WTC11 (cell line): ENCODE data around the gene PSENEN. TPM values are rescaled to one million over a fixed set of nuclear protein-coding genes. Genes with fewer than 3 reads are reported as not detected.
A peak's percentile ranks its signal among the peaks of the same experiment; 100 is the strongest.

ENCODE experiments used
- ATAC-seq: fragments of 200-7000 bp; cut with Tn5 transposase; 2 replicates; pipeline ENCODE4 v1.10.0; 2021; ENCODE audit warnings: mild to moderate bottlenecking, moderate library complexity
- CTCF ChIA-PET: fragments of 300-600 bp; sonication (Branson Sonifier 250); formaldehyde crosslinking; loops from one replicate; lab custom pipeline; 2021; ENCODE audit warnings: antibody characterized with exemption; lab: Charles Lee
- POLR2A ChIA-PET: fragments of 350-600 bp; sonication (Branson Sonifier 250); formaldehyde crosslinking; loops from one replicate; lab custom pipeline; 2021; ENCODE audit warnings: antibody characterized with exemption; lab: Charles Lee
- DNase-seq: peaks from one replicate; pipeline ENCODE4 v3.0.0; 2021; ENCODE audit warnings: low spot score
- H3K27ac Mint-ChIP-seq: 2 replicates; pipeline ENCODE4 v1.8.0; 2021; ENCODE audit warnings: mixed read lengths
- H3K27me3 Mint-ChIP-seq: 2 replicates; pipeline ENCODE4 v1.8.0; 2021; ENCODE audit warnings: low read depth, mild to moderate bottlenecking, moderate library complexity, mixed read lengths
- H3K36me3 Mint-ChIP-seq: 2 replicates; pipeline ENCODE4 v1.8.0; 2021; ENCODE audit warnings: mixed read lengths
- H3K4me1 Mint-ChIP-seq: 2 replicates; pipeline ENCODE4 v1.8.0; 2022; ENCODE audit warnings: mixed read lengths
- H3K4me3 Mint-ChIP-seq: 2 replicates; pipeline ENCODE4 v1.8.0; 2021; ENCODE audit warnings: mild to moderate bottlenecking, moderate library complexity, mixed read lengths
- H3K9me3 Mint-ChIP-seq: 2 replicates; pipeline ENCODE4 v1.8.0; 2021; ENCODE audit warnings: mixed read lengths
- AR ChIP-seq: fragments of 250-450 bp; sonication (Bioruptor Pico); IDR thresholded peaks from 2 replicates; pipeline ENCODE4 v1.9.0; 2021; ENCODE audit warnings: mild to moderate bottlenecking
- ARID4B ChIP-seq: sonication (generic); formaldehyde crosslinking; IDR thresholded peaks from 2 replicates; pipeline ENCODE4 v1.8.0; 2023; ENCODE audit warnings: missing genetic modification reagents, mild to moderate bottlenecking, borderline replicate concordance
- CREB1 ChIP-seq: sonication (generic); formaldehyde crosslinking; IDR thresholded peaks from 2 replicates; pipeline ENCODE4 v1.8.0; 2023; ENCODE audit warnings: mild to moderate bottlenecking, missing genetic modification reagents
- E2F4 ChIP-seq: sonication (generic); formaldehyde crosslinking; IDR thresholded peaks from 2 replicates; pipeline ENCODE4 v1.8.1; 2022; ENCODE audit warnings: low read depth, mild to moderate bottlenecking, moderate library complexity, missing genetic modification reagents, borderline replicate concordance
- ERG ChIP-seq: fragments of 250-450 bp; sonication (Bioruptor Pico); IDR thresholded peaks from 2 replicates; pipeline ENCODE4 v1.8.0; 2021; ENCODE audit warnings: mild to moderate bottlenecking
- ESRRA ChIP-seq: sonication (generic); formaldehyde crosslinking; IDR thresholded peaks from 2 replicates; pipeline ENCODE4 v1.8.1; 2022; ENCODE audit warnings: mild to moderate bottlenecking, missing genetic modification reagents, borderline replicate concordance
- NFATC4 ChIP-seq: fragments of 250-450 bp; sonication (Bioruptor Pico); IDR thresholded peaks from 2 replicates; pipeline ENCODE4 v1.9.0; 2021; ENCODE audit warnings: mild to moderate bottlenecking
- PRRX2 ChIP-seq: fragments of 250-450 bp; sonication (Bioruptor Pico); IDR thresholded peaks from 2 replicates; pipeline ENCODE4 v1.8.0; 2021; ENCODE audit warnings: mild to moderate bottlenecking
- SMAD3 ChIP-seq: sonication (generic); formaldehyde crosslinking; IDR thresholded peaks from 2 replicates; pipeline ENCODE4 v1.8.0; 2022; ENCODE audit warnings: missing genetic modification reagents, mild to moderate bottlenecking, borderline replicate concordance
- SMAD4 ChIP-seq: sonication (generic); formaldehyde crosslinking; IDR thresholded peaks from 2 replicates; pipeline ENCODE4 v1.8.0; 2022; ENCODE audit warnings: mild to moderate bottlenecking, missing genetic modification reagents
- TEAD1 ChIP-seq: sonication (generic); formaldehyde crosslinking; IDR thresholded peaks from 2 replicates; pipeline ENCODE4 v1.8.0; 2022; ENCODE audit warnings: mild to moderate bottlenecking, missing genetic modification reagents
- ZBTB21 ChIP-seq: sonication (generic); formaldehyde crosslinking; IDR thresholded peaks from 2 replicates; pipeline ENCODE4 v1.8.1; 2023; ENCODE audit warnings: mild to moderate bottlenecking, missing genetic modification reagents, borderline replicate concordance
- ZBTB43 ChIP-seq: sonication (generic); formaldehyde crosslinking; IDR thresholded peaks from 2 replicates; pipeline ENCODE4 v1.8.1; 2023; ENCODE audit warnings: mild to moderate bottlenecking, missing genetic modification reagents
- ZNF219 ChIP-seq: sonication (generic); formaldehyde crosslinking; IDR thresholded peaks from 2 replicates; pipeline ENCODE4 v1.8.0; 2023; ENCODE audit warnings: missing genetic modification reagents, mild to moderate bottlenecking, borderline replicate concordance
- total RNA-seq: library from RNA; stranded (reverse); gene quantifications from 3 replicates; pipeline ENCODE4 v1.2.3, GENCODE V29; 2021

The PSENEN gene
- total RNA-seq, 1 experiment from 2014 or later = 80.3 TPM

GRCh38 chr19:35789195-35789977, 43.9 kb downstream of the PSENEN start:
- no peaks in the 10 kb centered on the region for H3K9me3 Mint-ChIP-seq
- CTCF ChIA-PET = interaction anchor here (0.5 to 2.8 kb wide), 7 partner anchors 13 to 335 kb away, joined by 3 to 8 read pairs (median 3); partner anchors contain the start of genes LIN37, PSENEN and U2AF1L4
- DNase-seq (no peak), ATAC-seq (no peak)
- no peaks in the 10 kb centered on the region for H3K36me3 Mint-ChIP-seq
- TF ChIP-seq PRRX2 (no peak), ERG (CRISPR knock-in tag) (no peak), TEAD1 (CRISPR knock-in tag) (no peak), ESRRA (CRISPR knock-in tag) (no peak)
- TF ChIP-seq, all 79 proteins: peak for 0
- Mint-ChIP-seq H3K27me3 (no peaks in the 10 kb centered on the region), H3K27ac (no peak overlapping the region), H3K4me3 (no peak overlapping the region), H3K4me1 (peaks cover 12% of the 10 kb centered on the region)
- POLR2A ChIA-PET = no interaction called here

GRCh38 chr19:35789978-35790944, 44.8 kb downstream of the PSENEN start:
- Mint-ChIP-seq H3K9me3 (no peaks in the 10 kb centered on the region), H3K27ac (no peak overlapping the region), H3K27me3 (peaks cover 5% of the 10 kb centered on the region), H3K36me3 (no peaks in the 10 kb centered on the region), H3K4me1 (peaks cover 10% of the 10 kb centered on the region), H3K4me3 (no peak overlapping the region)
- ChIA-PET CTCF (interaction anchor here (0.5 to 2.8 kb wide), 6 partner anchors 13 to 336 kb away, joined by 3 to 8 read pairs (median 3); partner anchors contain the start of genes LIN37, PSENEN and U2AF1L4), POLR2A (interaction anchor here (1.0 kb wide), 1 partner anchor 42 kb away, joined by 3 read pairs; the partner anchor contains the start of gene LIN37)
- DNase-seq (no peak), ATAC-seq (no peak)
- TF ChIP-seq ZBTB43 (CRISPR knock-in tag) (no peak), SMAD4 (CRISPR knock-in tag) (no peak), SMAD3 (CRISPR knock-in tag) (no peak), ZBTB21 (CRISPR knock-in tag) (no peak), CREB1 (CRISPR knock-in tag) (no peak)

GRCh38 chr19:35790981-35791813, 45.7 kb downstream of the PSENEN start:
- POLR2A ChIA-PET = interaction anchor here (1.0 kb wide), 1 partner anchor 43 kb away, joined by 3 read pairs; the partner anchor contains the start of gene LIN37
- Mint-ChIP-seq H3K4me1 (peaks cover under 1% of the 10 kb centered on the region; the same call in 1 of the 2 replicates), H3K4me3 (no peak overlapping the region), H3K36me3 (no peaks in the 10 kb centered on the region), H3K27me3 (peaks cover 15% of the 10 kb centered on the region), H3K27ac (no peak overlapping the region), H3K9me3 (no peaks in the 10 kb centered on the region)
- ATAC-seq = peak; percentile 49
- no peak for TF ChIP-seq NFATC4 (CRISPR knock-in tag)
- no peak for TF ChIP-seq ZNF219 (CRISPR knock-in tag)
- no peak; the same call in 1 of the 2 replicates for TF ChIP-seq E2F4 (CRISPR knock-in tag)
- TF ChIP-seq CREB1 (CRISPR knock-in tag) = no peak
- TF ChIP-seq ARID4B (CRISPR knock-in tag) = no peak
- TF ChIP-seq AR (CRISPR knock-in tag) = no peak
- DNase-seq = no peak
- CTCF ChIA-PET = interaction anchor here (1.5 to 2.1 kb wide), 2 partner anchors 29 to 38 kb away, joined by 3 to 4 read pairs; no protein-coding TSS in a partner anchor
